ENCODE measurements around the gene NUDT2. TPM values are rescaled to one million over a fixed set of nuclear protein-coding genes. Genes with fewer than 3 reads are reported as not detected.

Gene NUDT2
- total RNA-seq, 1 experiment from 2014 or later: 34.6 TPM

DNA sequence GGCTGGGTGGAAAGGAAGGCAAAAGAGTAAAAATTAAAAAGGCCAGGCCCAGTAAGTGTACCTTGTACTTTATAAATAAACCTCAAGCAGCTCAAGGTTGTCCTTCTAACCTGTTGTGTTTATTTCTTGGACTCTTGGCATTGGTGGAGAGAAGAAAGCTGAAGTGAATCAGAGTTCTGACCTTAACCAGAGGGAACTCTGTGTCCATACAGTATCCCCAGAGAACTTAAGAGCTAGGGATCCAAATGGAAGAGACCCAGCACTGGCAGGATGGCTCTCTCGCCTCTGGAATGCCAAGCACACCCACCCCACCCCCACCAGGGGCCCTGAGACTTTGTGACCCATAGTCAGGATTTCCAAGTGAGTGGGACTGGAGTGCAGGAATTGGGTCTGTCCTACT lies 14.2 kb downstream of the NUDT2 start:
- Histone ChIP-seq H3K36me3 (ENCODE audit: low read depth, low read length) (no peaks in the 10 kb centered on the region; the same call in 1 of the 2 replicates), H3K4me2 (ENCODE audit: low read length) (no peak overlapping the region), H3K9me3 (ENCODE audit: low read length) (no peaks in the 10 kb centered on the region), H3K27me3 (ENCODE audit: low read length) (no peaks in the 10 kb centered on the region), H4K20me1 (ENCODE audit: low read length) (no peaks in the 10 kb centered on the region), H3K79me2 (ENCODE audit: low read length) (no peaks in the 10 kb centered on the region), H3K9ac (ENCODE audit: low read length) (no peak overlapping the region), H3K4me1 (ENCODE audit: insufficient read depth, low read length) (no peaks in the 10 kb centered on the region), H3K27ac (ENCODE audit: low read length) (no peak overlapping the region), H2AFZ (ENCODE audit: low read length) (no peak overlapping the region), H3F3A (ENCODE audit: low read length, unreplicated experiment) (no peaks in the 10 kb centered on the region), H3K4me3 (ENCODE audit: low read length) (no peak overlapping the region), H3K9me2 (replicated peaks; ENCODE audit: low read length) (no peaks in the 10 kb centered on the region)
- ChIA-PET CTCF (no interaction called here), POLR2A (ENCODE audit: unreplicated experiment) (no interaction called here)
- DNase-seq: no peak
- intact Hi-C loops (cut with micrococcal nuclease): no loop called here
- TF ChIP-seq, protein P1, sequence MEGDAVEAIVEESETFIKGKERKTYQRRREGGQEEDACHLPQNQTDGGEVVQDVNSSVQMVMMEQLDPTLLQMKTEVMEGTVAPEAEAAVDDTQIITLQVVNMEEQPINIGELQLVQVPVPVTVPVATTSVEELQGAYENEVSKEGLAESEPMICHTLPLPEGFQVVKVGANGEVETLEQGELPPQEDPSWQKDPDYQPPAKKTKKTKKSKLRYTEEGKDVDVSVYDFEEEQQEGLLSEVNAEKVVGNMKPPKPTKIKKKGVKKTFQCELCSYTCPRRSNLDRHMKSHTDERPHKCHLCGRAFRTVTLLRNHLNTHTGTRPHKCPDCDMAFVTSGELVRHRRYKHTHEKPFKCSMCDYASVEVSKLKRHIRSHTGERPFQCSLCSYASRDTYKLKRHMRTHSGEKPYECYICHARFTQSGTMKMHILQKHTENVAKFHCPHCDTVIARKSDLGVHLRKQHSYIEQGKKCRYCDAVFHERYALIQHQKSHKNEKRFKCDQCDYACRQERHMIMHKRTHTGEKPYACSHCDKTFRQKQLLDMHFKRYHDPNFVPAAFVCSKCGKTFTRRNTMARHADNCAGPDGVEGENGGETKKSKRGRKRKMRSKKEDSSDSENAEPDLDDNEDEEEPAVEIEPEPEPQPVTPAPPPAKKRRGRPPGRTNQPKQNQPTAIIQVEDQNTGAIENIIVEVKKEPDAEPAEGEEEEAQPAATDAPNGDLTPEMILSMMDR (conservative IDR thresholded peaks at IDR 0.05; ENCODE audit: low read depth, low read length): no peak
- TF ChIP-seq EZH2phosphoT487 (IDR thresholded peaks at IDR 0.05; ENCODE audit: borderline replicate concordance, low read length) (no peak), EZH2 (IDR thresholded peaks at IDR 0.05; ENCODE audit: low read length, unreplicated experiment) (no peak)
- no peak for ATAC-seq
- no TSS peak for BruUV-seq (replicated peaks)

DNA sequence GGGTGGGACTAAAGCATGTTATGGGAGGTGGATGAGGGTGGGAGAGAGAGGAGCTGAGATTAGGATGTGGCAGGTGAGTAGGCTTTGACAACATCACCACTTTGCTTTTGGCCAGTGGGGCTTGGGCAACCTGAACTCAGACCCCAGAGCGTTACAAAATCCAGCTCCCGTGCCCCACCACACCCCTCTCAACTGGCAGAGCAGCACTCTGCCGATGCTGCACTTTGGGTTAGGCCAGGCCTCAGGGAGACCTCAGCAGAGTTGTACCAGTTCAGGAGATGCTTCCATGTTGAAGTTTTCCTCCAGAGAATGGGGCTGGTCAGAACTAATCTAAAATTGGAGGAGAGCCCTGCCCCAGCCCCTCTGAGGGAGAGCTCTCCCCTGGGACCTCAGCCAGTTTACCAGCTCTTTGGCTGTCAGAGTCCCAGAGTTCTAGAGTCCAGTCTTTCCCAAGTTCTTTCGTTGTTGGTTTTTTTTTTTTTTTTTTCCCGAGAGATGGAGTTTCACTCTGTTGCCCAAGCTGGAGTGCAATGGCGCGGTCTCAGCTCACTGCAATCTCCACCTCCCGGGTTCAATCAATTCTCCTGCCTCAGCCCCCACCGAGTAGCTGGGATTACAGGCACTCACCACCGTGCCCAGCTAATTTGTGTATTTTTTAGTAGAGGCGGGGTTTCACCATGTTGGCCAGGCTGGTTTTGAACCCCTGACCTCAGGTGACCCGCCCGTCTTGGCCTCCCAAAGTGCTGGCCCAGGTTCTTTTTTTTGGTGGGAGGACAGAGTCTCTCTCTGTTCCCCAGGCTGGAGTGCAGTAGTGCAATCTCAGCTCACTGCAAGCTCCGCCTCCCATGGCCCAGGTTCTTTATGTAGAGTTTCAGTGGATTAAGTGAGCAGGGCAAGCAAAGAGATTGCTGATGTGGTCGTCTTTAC lies 17.8 kb downstream of the NUDT2 start:
- no peak overlapping the region for H3K27ac ChIP-seq (ENCODE audit: low read length)
- H2AFZ ChIP-seq (ENCODE audit: low read length): no peak overlapping the region
- H3K36me3 ChIP-seq (ENCODE audit: low read depth, low read length): no peaks in the 10 kb centered on the region
- intact Hi-C loops (cut with micrococcal nuclease): no loop called here
- no peaks in the 10 kb centered on the region for H4K20me1 ChIP-seq (ENCODE audit: low read length)
- H3K27me3 ChIP-seq (ENCODE audit: low read length): no peaks in the 10 kb centered on the region
- H3K9me3 ChIP-seq (ENCODE audit: low read length): no peaks in the 10 kb centered on the region
- no peaks in the 10 kb centered on the region for H3F3A ChIP-seq (ENCODE audit: low read length, unreplicated experiment)
- DNase-seq (no peak), ATAC-seq (no peak)
- TF ChIP-seq EZH2 (IDR thresholded peaks at IDR 0.05; ENCODE audit: low read length, unreplicated experiment) (no peak), EZH2phosphoT487 (IDR thresholded peaks at IDR 0.05; ENCODE audit: borderline replicate concordance, low read length) (no peak)
- TF ChIP-seq, protein P1 (conservative IDR thresholded peaks at IDR 0.05; ENCODE audit: low read depth, low read length): no peak
- H3K4me1 ChIP-seq (ENCODE audit: insufficient read depth, low read length): no peaks in the 10 kb centered on the region
- no peak overlapping the region for H3K4me3 ChIP-seq (ENCODE audit: low read length)
- H3K9ac ChIP-seq (ENCODE audit: low read length): no peak overlapping the region
- CTCF ChIA-PET: no interaction called here
- POLR2A ChIA-PET (ENCODE audit: unreplicated experiment): no interaction called here
- no peak overlapping the region for H3K4me2 ChIP-seq (ENCODE audit: low read length)
- BruUV-seq (replicated peaks): no TSS peak
- no peaks in the 10 kb centered on the region for H3K9me2 ChIP-seq (replicated peaks; ENCODE audit: low read length)
- no peaks in the 10 kb centered on the region for H3K79me2 ChIP-seq (ENCODE audit: low read length)

DNA sequence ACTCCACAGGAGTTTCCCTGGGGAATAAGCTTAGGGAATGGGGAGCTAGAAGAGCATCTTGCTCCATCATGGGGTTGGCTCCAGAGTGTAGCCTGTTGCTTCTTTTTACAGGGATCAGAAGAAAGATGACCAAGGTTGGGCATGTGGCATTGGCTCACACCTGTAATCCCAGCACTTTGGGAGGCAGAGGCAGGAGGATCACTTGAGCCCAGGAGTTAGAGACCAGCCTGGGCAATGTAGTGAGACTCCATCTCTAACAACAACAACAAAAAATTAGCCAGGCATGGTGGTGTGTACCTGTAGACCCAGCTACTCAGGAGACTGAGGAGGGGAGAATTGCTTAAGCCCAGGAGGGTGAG lies 18.4 kb downstream of the NUDT2 start:
- no peak overlapping the region for H3K4me3 ChIP-seq (ENCODE audit: low read length)
- H4K20me1 ChIP-seq (ENCODE audit: low read length): no peaks in the 10 kb centered on the region
- no peak overlapping the region for H3K9ac ChIP-seq (ENCODE audit: low read length)
- CTCF ChIA-PET: no interaction called here
- no peaks in the 10 kb centered on the region for H3K79me2 ChIP-seq (ENCODE audit: low read length)
- POLR2A ChIA-PET (ENCODE audit: unreplicated experiment): no interaction called here
- no peak overlapping the region for H3K4me2 ChIP-seq (ENCODE audit: low read length)
- no peaks in the 10 kb centered on the region for H3K4me1 ChIP-seq (ENCODE audit: insufficient read depth, low read length)
- H3K9me2 ChIP-seq (replicated peaks; ENCODE audit: low read length): no peaks in the 10 kb centered on the region
- BruUV-seq (replicated peaks): no TSS peak
- no peaks in the 10 kb centered on the region for H3K9me3 ChIP-seq (ENCODE audit: low read length)
- DNase-seq (no peak), ATAC-seq (no peak)
- no peaks in the 10 kb centered on the region for H3K27me3 ChIP-seq (ENCODE audit: low read length)
- no peaks in the 10 kb centered on the region for H3F3A ChIP-seq (ENCODE audit: low read length, unreplicated experiment)
- no peak overlapping the region for H3K27ac ChIP-seq (ENCODE audit: low read length)
- intact Hi-C loops (cut with micrococcal nuclease): no loop called here
- no peaks in the 10 kb centered on the region for H3K36me3 ChIP-seq (ENCODE audit: low read depth, low read length)
- no peak for TF ChIP-seq EZH2 (IDR thresholded peaks at IDR 0.05; ENCODE audit: low read length, unreplicated experiment)
- TF ChIP-seq EZH2phosphoT487 (IDR thresholded peaks at IDR 0.05; ENCODE audit: borderline replicate concordance, low read length): no peak
- TF ChIP-seq, protein P1 (conservative IDR thresholded peaks at IDR 0.05; ENCODE audit: low read depth, low read length): no peak
- H2AFZ ChIP-seq (ENCODE audit: low read length): no peak overlapping the region
